Mesendoderm (in vitro differentiated cells): ENCODE data around the gene UGT1A5.

ENCODE experiments used
- DNase-seq: peaks from one replicate; pipeline ENCODE4 v3.0.0; 2013
- H2AK5ac ChIP-seq: 2 replicates; pipeline ENCODE4 v1.6.1; 2013; ENCODE audit warnings: low read length, inconsistent platforms
- H2BK120ac ChIP-seq: 2 replicates; pipeline ENCODE4 v1.6.1; 2013; ENCODE audit warnings: low read depth, mild to moderate bottlenecking, low read length, moderate library complexity, mixed read lengths
- H2BK15ac ChIP-seq: replicated peaks from 2 replicates; pipeline ENCODE4 v1.6.1; 2013; ENCODE audit warnings: low read depth, mild to moderate bottlenecking, moderate library complexity
- H2BK5ac ChIP-seq: 2 replicates; pipeline ENCODE4 v1.6.1; 2013; ENCODE audit warnings: low read length, inconsistent platforms
- H3K18ac ChIP-seq: 2 replicates; pipeline ENCODE4 v1.6.1; 2013; ENCODE audit warnings: mild to moderate bottlenecking, low read length, mixed read lengths
- H3K23ac ChIP-seq: one replicate; pipeline ENCODE4 v1.6.1; 2013; ENCODE audit warnings: low read length
- H3K27ac ChIP-seq: 2 replicates; pipeline ENCODE4 v1.5.1; 2013; ENCODE audit warnings: low read depth, mild to moderate bottlenecking, inconsistent platforms, low read length, moderate library complexity
- H3K27me3 ChIP-seq: 2 replicates; pipeline ENCODE4 v1.6.1; 2013; ENCODE audit warnings: low read length, control low read depth, mild to moderate bottlenecking, inconsistent platforms; ENCODE audit not compliant: insufficient read depth, poor library complexity
- H3K36me3 ChIP-seq: 2 replicates; pipeline ENCODE4 v1.6.1; 2013; ENCODE audit warnings: low read length, inconsistent platforms; ENCODE audit not compliant: control insufficient read depth, insufficient read depth
- H3K4ac ChIP-seq: one replicate; pipeline ENCODE4 v1.6.1; 2013; ENCODE audit warnings: low read depth, mild to moderate bottlenecking, low read length, moderate library complexity
- H3K4me1 ChIP-seq: 2 replicates; pipeline ENCODE4 v1.6.1; 2013; ENCODE audit warnings: low read depth, low read length, inconsistent platforms; ENCODE audit not compliant: control insufficient read depth
- H3K4me2 ChIP-seq: 2 replicates; pipeline ENCODE4 v1.6.1; 2013; ENCODE audit warnings: low read length
- H3K4me3 ChIP-seq: 2 replicates; pipeline ENCODE4 v1.5.1; 2013; ENCODE audit warnings: mild to moderate bottlenecking, low read length
- H3K56ac ChIP-seq: one replicate; pipeline ENCODE4 v1.6.1; 2013; ENCODE audit warnings: low read length
- H3K79me1 ChIP-seq: 2 replicates; pipeline ENCODE4 v1.6.1; 2013; ENCODE audit warnings: low read length, inconsistent platforms
- H3K79me2 ChIP-seq: 2 replicates; pipeline ENCODE4 v1.6.1; 2013; ENCODE audit warnings: mild to moderate bottlenecking, low read length; ENCODE audit not compliant: control insufficient read depth, insufficient read depth
- H3K9ac ChIP-seq: 2 replicates; pipeline ENCODE4 v1.6.1; 2013; ENCODE audit warnings: low read length, inconsistent platforms
- H4K5ac ChIP-seq: one replicate; pipeline ENCODE4 v1.6.1; 2013; ENCODE audit warnings: low read length
- H4K8ac ChIP-seq: one replicate; pipeline ENCODE4 v1.6.1; 2013; ENCODE audit warnings: low read depth, mild to moderate bottlenecking, control low read depth, low read length, moderate library complexity
- WGBS: extraction: QIAGEN DNeasy Blood & Tissue Kit; methylation state at CpG from one replicate; pipeline ENCODE4 v1.1.7; 2013; ENCODE audit warnings: low lambda C conversion rate, missing lambda C conversion rate; ENCODE audit not compliant: insufficient coverage; ENCODE audit errors: extremely low coverage; 5-methylcytosine and 5-hydroxymethylcytosine counted together

The UGT1A5 gene

DNA sequence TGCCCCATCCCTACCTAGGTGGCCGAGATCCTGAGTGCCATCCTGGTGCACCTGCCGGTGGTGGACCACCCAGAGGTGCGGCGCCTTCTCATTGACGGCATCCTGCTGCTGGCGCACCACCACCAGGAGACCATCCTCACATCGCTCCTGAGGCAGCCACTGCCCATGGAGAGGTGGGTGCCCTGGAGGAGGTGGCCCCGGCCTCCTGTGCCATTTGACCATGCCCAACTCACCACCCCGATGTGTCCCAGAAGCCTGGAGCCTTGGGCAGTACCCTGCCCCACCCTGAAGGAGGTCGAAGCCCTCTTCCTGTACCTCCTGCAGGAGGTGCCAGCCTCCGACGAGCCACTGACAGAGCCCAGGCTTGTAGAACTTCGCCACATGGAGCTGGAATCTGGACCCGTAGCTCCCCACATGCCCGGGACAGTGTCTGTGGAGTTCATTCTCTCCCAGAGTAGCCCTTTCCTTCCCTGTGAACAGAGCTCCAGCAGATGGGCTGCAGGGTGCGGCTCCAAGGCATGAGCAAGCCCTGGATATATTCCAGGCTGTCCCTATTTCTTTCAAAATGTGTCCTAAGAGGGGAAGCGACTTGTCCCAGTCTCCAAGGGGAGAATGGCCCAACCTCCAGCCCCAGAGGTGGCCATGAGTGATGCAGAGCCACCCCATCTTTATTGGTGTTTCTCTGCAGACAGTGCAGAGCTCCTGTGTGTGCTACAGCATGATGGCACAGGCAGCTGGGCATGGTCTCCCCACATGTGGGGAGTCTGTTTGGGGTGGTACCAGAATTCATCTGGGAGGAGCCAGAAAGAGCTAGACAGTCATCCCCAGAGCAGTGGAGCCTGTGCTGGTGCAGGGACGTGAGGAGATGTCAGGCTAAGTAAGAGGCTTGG is 107.4 kb downstream of the UGT1A5 start:
- Histone ChIP-seq H2BK120ac (no peak overlapping the region), H3K4me3 (no peak overlapping the region), H3K56ac (no peak overlapping the region), H3K27ac (no peak overlapping the region), H3K4ac (no peak overlapping the region), H3K36me3 (no peaks in the 10 kb centered on the region), H3K27me3 (no peaks in the 10 kb centered on the region), H3K9ac (no peak overlapping the region), H2AK5ac (no peak overlapping the region), H3K18ac (no peak overlapping the region), H2BK15ac (no peak overlapping the region), H3K79me2 (no peaks in the 10 kb centered on the region), H3K4me1 (no peaks in the 10 kb centered on the region), H3K23ac (no peak overlapping the region), H3K4me2 (no peak overlapping the region), H4K8ac (no peak overlapping the region), H2BK5ac (no peak overlapping the region), H3K79me1 (no peaks in the 10 kb centered on the region), H4K5ac (no peak overlapping the region)
- no peak for DNase-seq
- WGBS, result no CpG with 5 or more reads among the region's 18 CpGs

DNA sequence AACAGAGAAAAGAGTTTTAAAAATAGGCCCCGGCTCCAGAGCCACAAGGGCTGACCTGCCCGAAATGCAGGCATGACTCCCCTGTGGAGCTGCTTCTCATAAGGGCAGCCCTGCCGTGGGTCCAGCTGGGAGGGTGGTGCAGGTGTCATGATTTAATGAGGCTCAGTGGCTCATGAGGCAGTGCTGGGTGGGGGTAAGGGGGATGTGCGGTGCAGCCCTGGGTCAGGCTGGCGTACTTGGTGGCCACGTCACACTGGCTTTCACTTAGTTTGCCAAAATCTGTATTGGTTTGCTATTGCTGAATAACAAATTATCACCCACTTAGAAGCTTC is 108.0 kb downstream of the UGT1A5 start:
- no peak overlapping the region for H2BK15ac ChIP-seq
- H3K18ac ChIP-seq, result no peak overlapping the region
- no peak overlapping the region for H2AK5ac ChIP-seq
- no peaks in the 10 kb centered on the region for H3K4me1 ChIP-seq
- no peaks in the 10 kb centered on the region for H3K79me1 ChIP-seq
- no peak overlapping the region for H4K8ac ChIP-seq
- WGBS, result no CpG with 5 or more reads among the region's 6 CpGs
- no peak overlapping the region for H4K5ac ChIP-seq
- no peak overlapping the region for H2BK5ac ChIP-seq
- H3K56ac ChIP-seq, result no peak overlapping the region
- no peaks in the 10 kb centered on the region for H3K36me3 ChIP-seq
- H3K79me2 ChIP-seq, result no peaks in the 10 kb centered on the region
- no peak overlapping the region for H3K9ac ChIP-seq
- no peak overlapping the region for H3K4me3 ChIP-seq
- no peak overlapping the region for H3K27ac ChIP-seq
- H3K4ac ChIP-seq, result no peak overlapping the region
- H2BK120ac ChIP-seq, result no peak overlapping the region
- H3K4me2 ChIP-seq, result no peak overlapping the region
- no peaks in the 10 kb centered on the region for H3K27me3 ChIP-seq
- DNase-seq, result no peak
- H3K23ac ChIP-seq, result no peak overlapping the region

DNA sequence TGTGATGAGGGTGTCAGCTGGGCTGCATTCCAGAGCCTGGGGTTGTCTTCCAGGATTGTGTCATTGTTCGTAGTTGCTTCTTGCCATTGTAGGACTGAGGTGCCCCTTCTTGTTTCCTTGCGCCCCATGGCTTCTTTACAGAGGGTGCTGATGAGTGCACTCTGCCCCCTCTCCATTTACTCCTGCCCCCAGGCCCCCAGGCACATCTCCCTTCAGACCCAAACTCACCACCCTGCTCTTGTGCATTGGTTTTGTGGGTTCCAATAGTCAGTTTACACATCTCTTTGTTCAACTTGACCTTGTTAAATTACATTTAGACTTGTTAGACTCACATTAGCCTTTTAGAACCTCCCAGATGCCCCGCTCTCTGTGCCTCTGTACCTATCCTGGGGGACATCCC is 108.5 kb downstream of the UGT1A5 start:
- no peak overlapping the region for H4K8ac ChIP-seq
- no peaks in the 10 kb centered on the region for H3K79me2 ChIP-seq
- no peak overlapping the region for H3K4me2 ChIP-seq
- H3K27ac ChIP-seq, result no peak overlapping the region
- H2AK5ac ChIP-seq, result no peak overlapping the region
- DNase-seq, result no peak
- H3K4me1 ChIP-seq, result no peaks in the 10 kb centered on the region
- no peak overlapping the region for H3K4ac ChIP-seq
- no peak overlapping the region for H2BK120ac ChIP-seq
- H3K79me1 ChIP-seq, result no peaks in the 10 kb centered on the region
- no peak overlapping the region for H3K56ac ChIP-seq
- no peak overlapping the region for H2BK5ac ChIP-seq
- no peak overlapping the region for H4K5ac ChIP-seq
- no peak overlapping the region for H3K23ac ChIP-seq
- H3K4me3 ChIP-seq, result no peak overlapping the region
- no peak overlapping the region for H3K18ac ChIP-seq
- no peak overlapping the region for H2BK15ac ChIP-seq
- no CpG with 5 or more reads among the region's 3 CpGs for WGBS
- H3K27me3 ChIP-seq, result no peaks in the 10 kb centered on the region
- no peak overlapping the region for H3K9ac ChIP-seq
- H3K36me3 ChIP-seq, result no peaks in the 10 kb centered on the region

GRCh38 chr2:233821709-233822100 is 109.0 kb downstream of the UGT1A5 start:
- H3K4me2 ChIP-seq, result no peak overlapping the region

GRCh38 chr2:233822101-233822771 is 109.5 kb downstream of the UGT1A5 start:
- no peak overlapping the region for H3K4me2 ChIP-seq

More at GRCh38 chr2:233821709-233822100, 109.0 kb downstream of the UGT1A5 start:
- H3K18ac ChIP-seq, result no peak overlapping the region
- H2BK15ac ChIP-seq, result no peak overlapping the region
- no peak overlapping the region for H4K5ac ChIP-seq
- H2BK120ac ChIP-seq, result no peak overlapping the region
- no peak overlapping the region for H2AK5ac ChIP-seq
- no peak overlapping the region for H4K8ac ChIP-seq
- H3K79me2 ChIP-seq, result no peaks in the 10 kb centered on the region
- H3K27ac ChIP-seq, result no peak overlapping the region
- no peak overlapping the region for H3K56ac ChIP-seq
- DNase-seq, result no peak
- no peak overlapping the region for H2BK5ac ChIP-seq
- no peaks in the 10 kb centered on the region for H3K36me3 ChIP-seq
- no peak overlapping the region for H3K4me3 ChIP-seq
- no peaks in the 10 kb centered on the region for H3K79me1 ChIP-seq
- H3K9ac ChIP-seq, result no peak overlapping the region
- WGBS, result no CpG with 5 or more reads among the region's 8 CpGs
- H3K4ac ChIP-seq, result no peak overlapping the region
- H3K4me1 ChIP-seq, result no peaks in the 10 kb centered on the region
- no peak overlapping the region for H3K23ac ChIP-seq
- no peaks in the 10 kb centered on the region for H3K27me3 ChIP-seq

More at GRCh38 chr2:233822101-233822771, 109.5 kb downstream of the UGT1A5 start:
- H2BK120ac ChIP-seq, result no peak overlapping the region
- H3K27me3 ChIP-seq, result no peaks in the 10 kb centered on the region
- no CpG with 5 or more reads among the region's 21 CpGs for WGBS
- H3K79me2 ChIP-seq, result no peaks in the 10 kb centered on the region
- no peak overlapping the region for H2AK5ac ChIP-seq
- no peak for DNase-seq
- H3K27ac ChIP-seq, result no peak overlapping the region
- H2BK5ac ChIP-seq, result no peak overlapping the region
- H3K9ac ChIP-seq, result no peak overlapping the region
- no peak overlapping the region for H3K56ac ChIP-seq
- no peaks in the 10 kb centered on the region for H3K4me1 ChIP-seq
- no peak overlapping the region for H3K4me3 ChIP-seq
- H3K79me1 ChIP-seq, result no peaks in the 10 kb centered on the region
- no peak overlapping the region for H3K23ac ChIP-seq
- no peak overlapping the region for H2BK15ac ChIP-seq
- H4K8ac ChIP-seq, result no peak overlapping the region
- H3K18ac ChIP-seq, result no peak overlapping the region
- no peak overlapping the region for H3K4ac ChIP-seq
- no peaks in the 10 kb centered on the region for H3K36me3 ChIP-seq
- H4K5ac ChIP-seq, result no peak overlapping the region
